Smooth muscle cell (in vitro differentiated cells): ENCODE results near the gene ARHGAP22. TPM values are rescaled to one million over a fixed set of nuclear protein-coding genes. Genes with fewer than 3 reads are reported as not detected.

Experiments
- DNase-seq: peaks from one replicate; lab custom pipeline; 2025; ENCODE audit not compliant: unreplicated experiment; lab: John Stamatoyannopoulos, UW
- H2AFZ ChIP-seq: fragments of 200-600 bp; sonication (generic); 2 replicates; pipeline ENCODE4 v1.6.0; 2016; ENCODE audit warnings: antibody characterized with exemption, low read depth, mild to moderate bottlenecking
- H3F3A ChIP-seq: fragments of 200-600 bp; sonication (generic); 2 replicates; pipeline ENCODE4 v1.6.0; 2017; ENCODE audit warnings: antibody characterized with exemption, low read depth
- H3K27ac ChIP-seq: fragments of 200-600 bp; sonication (generic); 2 replicates; pipeline ENCODE4 v1.5.1; 2016; ENCODE audit warnings: low read depth, mild to moderate bottlenecking
- H3K27me3 ChIP-seq: fragments of 200-600 bp; sonication (generic); 2 replicates; pipeline ENCODE4 v1.6.1; 2016; ENCODE audit warnings: low read depth, mild to moderate bottlenecking
- H3K36me3 ChIP-seq: fragments of 200-600 bp; sonication (generic); 2 replicates; pipeline ENCODE4 v1.5.1; 2016; ENCODE audit warnings: low read depth
- H3K4me1 ChIP-seq: fragments of 200-600 bp; sonication (generic); 2 replicates; pipeline ENCODE4 v1.5.1; 2016; ENCODE audit warnings: low read depth
- H3K4me2 ChIP-seq: fragments of 200-600 bp; sonication (generic); 2 replicates; pipeline ENCODE4 v1.6.0; 2016; ENCODE audit warnings: mild to moderate bottlenecking
- H3K4me3 ChIP-seq: fragments of 200-600 bp; sonication (generic); 2 replicates; pipeline ENCODE4 v1.5.1; 2016; ENCODE audit warnings: mild to moderate bottlenecking
- H3K79me2 ChIP-seq: fragments of 200-600 bp; sonication (generic); 2 replicates; pipeline ENCODE4 v1.6.0; 2016; ENCODE audit warnings: low read depth, mild to moderate bottlenecking
- H3K9ac ChIP-seq: fragments of 200-600 bp; sonication (generic); 2 replicates; pipeline ENCODE4 v1.6.0; 2016; ENCODE audit warnings: low read depth
- H3K9me3 ChIP-seq: fragments of 200-600 bp; sonication (generic); replicated peaks from 2 replicates; pipeline ENCODE4 v1.5.1; 2016; ENCODE audit warnings: low read depth
- H4K20me1 ChIP-seq: fragments of 200-600 bp; sonication (generic); 2 replicates; pipeline ENCODE4 v1.6.0; 2016; ENCODE audit warnings: low read depth
- WGBS: methylation state at CpG from one replicate; pipeline ENCODE4 v1.1.7; 2016; ENCODE audit warnings: low lambda C conversion rate; 5-methylcytosine and 5-hydroxymethylcytosine counted together
- polyA plus RNA-seq: library from polyadenylated mRNA; unstranded; fragments of >200 nt; fragmentation: Nextera tagmentation; extraction: Ambion mirVana; gene quantifications from 2 replicates; pipeline ENCODE4 v1.2.1, GENCODE V29; 2016
- total RNA-seq: library from RNA; depleted of rRNA; stranded (reverse); fragments of >200 nt; gene quantifications from 2 replicates; pipeline ENCODE4 v1.2.3, GENCODE V29; 2014
- TF ChIP-seq, protein P1 (sequence below): fragments of 200-600 bp; sonication (generic); IDR thresholded peaks from 2 replicates; pipeline ENCODE4 v1.5.1; 2017; ENCODE audit warnings: borderline replicate concordance, mild to moderate bottlenecking, antibody characterized with exemption; ENCODE audit not compliant: insufficient read depth, poor library complexity, severe bottlenecking

ARHGAP22 gene
- total and polyA plus RNA-seq, 2 experiments from 2014 or later = 1.8 to 8.8 TPM

DNA sequence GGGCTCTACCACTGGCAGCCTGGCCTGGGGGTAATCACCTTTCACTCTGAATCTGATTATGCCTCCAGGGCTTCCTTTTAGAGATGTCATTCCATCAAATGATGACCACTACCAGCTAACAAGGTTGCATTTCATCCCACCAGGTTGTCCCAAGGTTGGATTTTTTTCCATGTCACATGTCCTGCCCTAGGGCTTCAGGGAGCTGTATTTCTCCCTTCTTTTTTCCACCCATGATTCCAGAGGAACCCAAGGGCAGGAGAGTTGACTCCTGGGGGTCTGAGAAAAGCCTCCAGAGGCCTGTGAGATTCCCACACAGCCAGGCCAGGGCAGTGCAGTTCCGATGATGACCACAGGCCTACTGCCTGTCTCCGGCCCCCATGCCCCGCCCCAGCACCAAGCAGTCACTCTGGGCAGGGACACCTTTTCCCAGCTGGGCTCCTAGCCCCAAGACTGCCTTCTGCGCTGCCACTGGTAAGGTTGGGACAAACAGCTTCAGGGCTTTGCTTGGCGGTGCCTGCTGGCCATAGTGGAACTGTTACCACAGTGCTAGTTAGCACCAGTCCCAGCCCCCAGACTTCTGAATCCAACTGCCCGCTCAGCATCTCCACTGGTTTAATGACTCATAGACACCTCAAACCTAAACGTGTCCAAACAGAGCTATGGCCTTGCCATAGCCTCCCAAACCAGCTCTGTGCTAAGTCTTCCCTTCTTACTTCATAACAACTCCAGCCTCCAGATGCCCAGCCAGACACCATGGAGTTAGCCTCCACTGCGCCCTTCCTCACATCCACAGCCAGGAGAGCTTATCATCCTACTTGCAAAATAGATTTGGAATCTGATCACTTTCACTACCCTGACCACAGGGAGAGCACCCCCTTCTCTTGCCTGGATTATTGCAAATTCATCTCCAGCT is 133.7 kb downstream of the ARHGAP22 start:
- 78% methylated on average over 8 of the region's 8 CpGs for WGBS
- H3K4me2 ChIP-seq = no peak overlapping the region

DNA sequence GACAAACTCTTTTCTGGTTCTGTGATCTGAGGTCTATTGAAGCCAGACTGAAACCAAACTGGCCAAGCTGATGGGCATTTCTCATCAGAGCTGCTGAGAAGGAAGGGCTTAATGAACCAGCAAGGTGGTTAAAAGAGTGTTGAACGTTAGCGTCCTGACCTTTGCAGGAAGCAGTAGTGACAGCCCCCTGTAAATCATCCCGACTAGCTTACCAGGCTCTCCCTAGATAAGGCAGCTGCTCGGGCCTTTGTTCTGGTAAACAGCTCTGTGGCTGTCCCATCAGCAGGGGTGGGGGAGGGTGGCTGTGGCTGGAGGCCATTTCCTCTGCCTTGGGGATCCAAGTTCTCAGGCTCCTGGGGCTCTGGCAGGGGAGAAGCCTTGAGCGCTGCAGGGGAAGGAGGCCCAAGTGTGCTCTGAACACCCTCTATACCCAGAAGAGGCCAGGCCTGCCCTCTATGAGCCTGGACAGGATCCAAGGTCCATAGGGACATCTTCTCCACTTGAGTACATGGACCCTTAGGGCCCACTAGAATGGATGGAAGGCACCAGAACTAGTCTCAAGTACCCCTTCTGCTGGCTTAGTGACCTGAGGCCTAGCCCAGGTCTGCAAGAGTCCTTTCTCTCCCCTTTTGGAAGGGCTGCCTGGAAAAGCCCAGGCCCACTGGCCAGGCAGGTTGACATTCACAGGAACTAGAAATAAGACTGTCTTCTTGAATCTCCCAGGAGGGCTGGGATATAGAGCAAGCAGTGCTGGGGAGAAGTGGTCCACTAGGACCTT is 134.6 kb downstream of the ARHGAP22 start:
- Histone ChIP-seq H4K20me1 (no peaks in the 10 kb centered on the region), H3K79me2 (no peaks in the 10 kb centered on the region), H3K4me3 (no peak overlapping the region), H3K27ac (no peak overlapping the region), H3K9me3 (no peaks in the 10 kb centered on the region), H3F3A (no peaks in the 10 kb centered on the region), H3K4me1 (peaks cover 14% of the 10 kb centered on the region), H3K4me2 (peak overlapping the region; percentile 43), H3K27me3 (peaks cover 19% of the 10 kb centered on the region), H2AFZ (peak overlapping the region; percentile 46), H3K36me3 (no peaks in the 10 kb centered on the region), H3K9ac (no peak overlapping the region)
- WGBS = 14% methylated on average over 5 of the region's 5 CpGs
- TF ChIP-seq, protein P1, sequence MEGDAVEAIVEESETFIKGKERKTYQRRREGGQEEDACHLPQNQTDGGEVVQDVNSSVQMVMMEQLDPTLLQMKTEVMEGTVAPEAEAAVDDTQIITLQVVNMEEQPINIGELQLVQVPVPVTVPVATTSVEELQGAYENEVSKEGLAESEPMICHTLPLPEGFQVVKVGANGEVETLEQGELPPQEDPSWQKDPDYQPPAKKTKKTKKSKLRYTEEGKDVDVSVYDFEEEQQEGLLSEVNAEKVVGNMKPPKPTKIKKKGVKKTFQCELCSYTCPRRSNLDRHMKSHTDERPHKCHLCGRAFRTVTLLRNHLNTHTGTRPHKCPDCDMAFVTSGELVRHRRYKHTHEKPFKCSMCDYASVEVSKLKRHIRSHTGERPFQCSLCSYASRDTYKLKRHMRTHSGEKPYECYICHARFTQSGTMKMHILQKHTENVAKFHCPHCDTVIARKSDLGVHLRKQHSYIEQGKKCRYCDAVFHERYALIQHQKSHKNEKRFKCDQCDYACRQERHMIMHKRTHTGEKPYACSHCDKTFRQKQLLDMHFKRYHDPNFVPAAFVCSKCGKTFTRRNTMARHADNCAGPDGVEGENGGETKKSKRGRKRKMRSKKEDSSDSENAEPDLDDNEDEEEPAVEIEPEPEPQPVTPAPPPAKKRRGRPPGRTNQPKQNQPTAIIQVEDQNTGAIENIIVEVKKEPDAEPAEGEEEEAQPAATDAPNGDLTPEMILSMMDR = no peak
- no peak for DNase-seq

More for the DNA sequence above, 133.7 kb downstream of the ARHGAP22 start:
- no peaks in the 10 kb centered on the region for H4K20me1 ChIP-seq
- H3F3A ChIP-seq = no peaks in the 10 kb centered on the region
- TF ChIP-seq, protein P1 = no peak
- no peak overlapping the region for H2AFZ ChIP-seq
- peaks cover 12% of the 10 kb centered on the region for H3K4me1 ChIP-seq
- H3K9me3 ChIP-seq = no peaks in the 10 kb centered on the region
- H3K4me3 ChIP-seq = no peak overlapping the region
- DNase-seq = no peak
- H3K79me2 ChIP-seq = no peaks in the 10 kb centered on the region
- H3K27me3 ChIP-seq = peaks cover 11% of the 10 kb centered on the region
- no peaks in the 10 kb centered on the region for H3K36me3 ChIP-seq
- no peak overlapping the region for H3K9ac ChIP-seq
- no peak overlapping the region for H3K27ac ChIP-seq

DNA sequence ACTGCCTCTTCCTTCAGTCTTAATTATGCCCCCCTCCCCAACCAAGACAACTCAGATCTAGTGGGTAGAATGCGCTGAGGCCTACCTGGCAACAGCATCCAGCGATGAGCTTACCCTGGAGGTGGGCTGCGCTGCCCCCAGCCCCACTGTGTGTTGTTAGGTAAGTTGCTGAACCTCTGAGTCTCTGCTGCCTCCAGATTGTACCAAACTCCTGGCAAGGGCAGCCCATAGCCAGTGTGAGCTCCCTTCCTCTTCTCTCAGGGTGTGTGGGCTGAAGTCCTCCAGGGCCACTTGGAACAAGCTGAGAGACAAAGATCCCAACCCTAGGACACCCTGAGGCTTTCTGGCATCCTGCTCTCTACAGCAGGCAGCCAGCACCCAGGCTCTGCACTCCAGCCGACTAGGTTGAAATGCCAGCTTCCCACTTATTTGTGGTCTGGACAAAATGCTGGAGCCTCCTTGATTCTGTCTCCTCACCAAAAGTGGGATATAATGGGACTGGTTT is 135.3 kb downstream of the ARHGAP22 start:
- no peak overlapping the region for H3K27ac ChIP-seq
- no peak overlapping the region for H3K4me3 ChIP-seq
- no peak overlapping the region for H2AFZ ChIP-seq
- no peak for DNase-seq
- TF ChIP-seq, protein P1 = no peak
- 85% methylated on average over 4 of the region's 4 CpGs for WGBS
- H3K4me1 ChIP-seq = peaks cover 14% of the 10 kb centered on the region
- H3K79me2 ChIP-seq = no peaks in the 10 kb centered on the region
- no peak overlapping the region for H3K9ac ChIP-seq
- H3K36me3 ChIP-seq = no peaks in the 10 kb centered on the region
- H3K4me2 ChIP-seq = peak overlapping the region; percentile 43
- H3K27me3 ChIP-seq = peaks cover 21% of the 10 kb centered on the region
- H3F3A ChIP-seq = no peaks in the 10 kb centered on the region
- H4K20me1 ChIP-seq = no peaks in the 10 kb centered on the region
- no peaks in the 10 kb centered on the region for H3K9me3 ChIP-seq
